HEK293 (cell line): ENCODE data around the gene SLC35E1.

ENCODE experiments used
- ZNF10 ChIP-seq: fragments of 450-650 bp; formaldehyde crosslinking; IDR thresholded peaks from 2 replicates; pipeline ENCODE4 v1.5.1; 2017; ENCODE audit warnings: missing biosample characterization, missing genetic modification characterization
- ZNF426 ChIP-seq: fragments of 450-650 bp; formaldehyde crosslinking; IDR thresholded peaks from 2 replicates; pipeline ENCODE4 v1.5.1; 2017; ENCODE audit warnings: missing biosample characterization, missing genetic modification characterization, mild to moderate bottlenecking, inconsistent platforms, moderate library complexity
- ZNF621 ChIP-seq: fragments of 450-650 bp; formaldehyde crosslinking; IDR thresholded peaks from 2 replicates; pipeline ENCODE4 v1.5.1; 2017; ENCODE audit warnings: missing biosample characterization, missing genetic modification characterization
- ZNF654 ChIP-seq: fragments of 450-650 bp; formaldehyde crosslinking; IDR thresholded peaks from 2 replicates; pipeline ENCODE4 v1.5.1; 2016; ENCODE audit warnings: low read depth, missing biosample characterization, missing genetic modification characterization
- TF ChIP-seq, protein P1 (sequence below): fragments of 450-650 bp; formaldehyde crosslinking; IDR thresholded peaks from 2 replicates; pipeline ENCODE4 v1.5.1; 2016; ENCODE audit warnings: missing biosample characterization, missing genetic modification characterization

GRCh38 chr19:16605553-16605994, 33.4 kb upstream of the SLC35E1 start:
- TF ChIP-seq, protein P1, sequence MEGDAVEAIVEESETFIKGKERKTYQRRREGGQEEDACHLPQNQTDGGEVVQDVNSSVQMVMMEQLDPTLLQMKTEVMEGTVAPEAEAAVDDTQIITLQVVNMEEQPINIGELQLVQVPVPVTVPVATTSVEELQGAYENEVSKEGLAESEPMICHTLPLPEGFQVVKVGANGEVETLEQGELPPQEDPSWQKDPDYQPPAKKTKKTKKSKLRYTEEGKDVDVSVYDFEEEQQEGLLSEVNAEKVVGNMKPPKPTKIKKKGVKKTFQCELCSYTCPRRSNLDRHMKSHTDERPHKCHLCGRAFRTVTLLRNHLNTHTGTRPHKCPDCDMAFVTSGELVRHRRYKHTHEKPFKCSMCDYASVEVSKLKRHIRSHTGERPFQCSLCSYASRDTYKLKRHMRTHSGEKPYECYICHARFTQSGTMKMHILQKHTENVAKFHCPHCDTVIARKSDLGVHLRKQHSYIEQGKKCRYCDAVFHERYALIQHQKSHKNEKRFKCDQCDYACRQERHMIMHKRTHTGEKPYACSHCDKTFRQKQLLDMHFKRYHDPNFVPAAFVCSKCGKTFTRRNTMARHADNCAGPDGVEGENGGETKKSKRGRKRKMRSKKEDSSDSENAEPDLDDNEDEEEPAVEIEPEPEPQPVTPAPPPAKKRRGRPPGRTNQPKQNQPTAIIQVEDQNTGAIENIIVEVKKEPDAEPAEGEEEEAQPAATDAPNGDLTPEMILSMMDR (tag by site-specific recombination) = no peak
- TF ChIP-seq ZNF621 (tag by site-specific recombination) = no peak
- no peak for TF ChIP-seq ZNF654 (tag by site-specific recombination)
- no peak for TF ChIP-seq ZNF10
- no peak for TF ChIP-seq ZNF426 (tag by site-specific recombination)
